Stomach (tissue), 9 donors: ENCODE measurements around the gene PRRT4. TPM values are rescaled to one million over a fixed set of nuclear protein-coding genes. Genes with fewer than 3 reads are reported as not detected.

Experiments used
- DNase-seq, 2 donors: peaks; one replicate each; pipeline versions ENCODE4 v3.0.0 to v3.0.0-alpha.2; 2013 to 2019
- H3K27ac ChIP-seq, 5 donors: fragments of 200-600 bp in 4 of 5; sonication (generic) in 4 of 5; one replicate each; pipeline ENCODE4 v1.5.1; 2013 to 2019; ENCODE audit warnings: mild to moderate bottlenecking in 1 of 5, moderate library complexity in 1 of 5
- H3K27me3 ChIP-seq, 3 donors: fragments of 200-600 bp; sonication (generic); one replicate each; pipeline ENCODE4 v1.5.1; 2017 to 2019; ENCODE audit warnings: mixed run types in 1 of 3
- H3K36me3 ChIP-seq, 4 donors: fragments of 200-600 bp; sonication (generic); 1 replicate in 3 of 4; 2 replicates in 1 of 4; pipeline ENCODE4 v1.5.1; 2016 to 2019
- H3K4me1 ChIP-seq, 4 donors: fragments of 200-600 bp; sonication (generic); one replicate each; pipeline ENCODE4 v1.5.1; 2016 to 2019
- H3K4me3 ChIP-seq, 4 donors: fragments of 200-600 bp; sonication (generic) in 3 of 4; one replicate each; pipeline ENCODE4 v1.5.1; 2016 to 2019; ENCODE audit warnings: mild to moderate bottlenecking in 1 of 4
- H3K9me3 ChIP-seq, 4 donors: fragments of 200-600 bp; sonication (generic); one replicate each; pipeline ENCODE4 v1.5.1; 2016 to 2019
- EP300 ChIP-seq: sonication (generic); formaldehyde crosslinking; IDR thresholded peaks from one replicate; pipeline ENCODE4 v1.6.1; 2017; ENCODE audit warnings: antibody characterized with exemption
- POLR2A ChIP-seq, 4 donors: fragments of 450-650 bp; IDR thresholded peaks; one replicate each; pipeline ENCODE4 v1.6.1; 2016; ENCODE audit warnings: antibody characterized with exemption in 4 of 4, control low read depth in 2 of 4, mild to moderate bottlenecking in 1 of 4, moderate library complexity in 1 of 4
- POLR2AphosphoS5 ChIP-seq, 3 donors: sonication (generic); formaldehyde crosslinking; IDR thresholded peaks; one replicate each; pipeline ENCODE4 v1.6.1; 2016; ENCODE audit warnings: antibody characterized with exemption in 3 of 3
- WGBS, 5 donors: extraction: QIAGEN DNeasy Blood & Tissue Kit in 3 of 5; methylation state at CpG; one replicate each; pipeline versions ENCODE4 v1.1.5 to v1.1.7; 2013 to 2018; 5-methylcytosine and 5-hydroxymethylcytosine counted together
- intact Hi-C: fragments of 100-400 bp; cut with DNase I; formaldehyde crosslinking; loops from one replicate; pipeline ENCODE4 v1.15.1; 2023; ENCODE audit warnings: low total_unique reads
- polyA plus RNA-seq, 3 donors: library from polyadenylated mRNA; stranded (reverse); fragments of 200-250 nt; gene quantifications; one replicate each; pipeline ENCODE4 v1.2.3, GENCODE V29; 2013
- total RNA-seq, 5 donors: library from RNA; depleted of rRNA; stranded (reverse); fragments of >200 nt; gene quantifications; one replicate each; pipeline versions ENCODE4 v1.1.0 to v1.2.3, GENCODE V29; 2014 to 2016
- TF ChIP-seq, protein P1 (sequence below), 7 experiments: fragments of 450-650 bp in 4 of 7; fragments of 200-600 bp in 3 of 7; sonication (generic) in 3 of 7; IDR thresholded peaks; one replicate each; pipeline ENCODE4 v1.5.1; 2016 to 2019; ENCODE audit warnings: antibody characterized with exemption in 7 of 7, control low read depth in 2 of 7, mild to moderate bottlenecking in 1 of 7
- donor health status: healthy with polysubstance abuse.
- donor health status: Bipolar disorder and iron deficiency.
- donor health status: healthy.

Gene PRRT4
- total and polyA plus RNA-seq, 8 donors, result 0.12 to 1.2 TPM; not detected in 6

DNA sequence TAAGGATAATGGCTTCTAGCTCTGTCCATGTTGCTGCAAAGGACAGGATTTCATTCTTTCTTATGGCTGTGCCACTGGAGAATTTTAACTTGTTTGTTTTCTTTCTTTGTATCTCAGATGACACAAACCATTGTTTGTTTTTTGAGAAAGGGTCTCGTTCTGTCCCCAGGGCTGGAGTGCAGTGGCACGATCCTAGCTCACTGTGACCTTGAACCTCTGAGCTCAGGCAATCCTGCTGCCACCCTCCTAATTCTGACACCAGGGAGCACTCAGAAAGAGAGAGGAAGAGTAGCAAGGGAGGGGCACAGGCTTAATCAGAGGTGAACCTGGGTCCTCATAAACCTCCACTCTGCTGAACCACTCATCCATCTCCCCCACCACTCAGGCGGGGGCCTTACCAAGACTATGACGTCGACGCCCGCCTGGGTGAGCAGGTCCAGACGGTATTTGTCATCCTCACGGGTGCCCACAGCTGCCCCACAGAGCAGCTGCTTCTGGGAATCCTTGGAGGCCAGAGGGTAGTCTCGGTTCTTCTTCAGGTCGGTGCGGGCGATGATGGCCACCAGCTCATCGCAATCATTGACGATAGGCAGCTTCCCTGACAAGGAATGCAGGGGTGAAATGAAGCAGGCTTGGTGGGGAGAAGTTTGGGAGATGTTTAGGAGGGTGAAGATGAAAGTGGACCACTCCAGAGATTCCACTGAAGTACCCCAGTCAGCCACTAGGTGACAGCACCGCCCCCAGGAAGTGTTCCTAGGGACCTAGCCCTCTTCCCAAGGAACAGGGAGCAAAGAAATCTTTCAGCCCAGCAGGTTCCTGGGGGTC, 36.7 kb upstream of the PRRT4 start:
- Histone ChIP-seq H3K27me3 (no peaks in the 10 kb centered on the region), H3K4me3 (no peak overlapping the region), H3K9me3 (no peaks in the 10 kb centered on the region), H3K4me1 (peaks cover 0 to 5% (median 3%) of the 10 kb centered on the region in 4 donors), H3K27ac (no peak overlapping the region), H3K36me3 (peaks cover 70 to 100% (median 97%) of the 10 kb centered on the region in 4 donors)
- intact Hi-C loops, result no loop called here
- WGBS, 5 donors, result 69 to 78% (median 75%) methylated on average over 16 of the region's 16 CpGs
- TF ChIP-seq, protein P1, sequence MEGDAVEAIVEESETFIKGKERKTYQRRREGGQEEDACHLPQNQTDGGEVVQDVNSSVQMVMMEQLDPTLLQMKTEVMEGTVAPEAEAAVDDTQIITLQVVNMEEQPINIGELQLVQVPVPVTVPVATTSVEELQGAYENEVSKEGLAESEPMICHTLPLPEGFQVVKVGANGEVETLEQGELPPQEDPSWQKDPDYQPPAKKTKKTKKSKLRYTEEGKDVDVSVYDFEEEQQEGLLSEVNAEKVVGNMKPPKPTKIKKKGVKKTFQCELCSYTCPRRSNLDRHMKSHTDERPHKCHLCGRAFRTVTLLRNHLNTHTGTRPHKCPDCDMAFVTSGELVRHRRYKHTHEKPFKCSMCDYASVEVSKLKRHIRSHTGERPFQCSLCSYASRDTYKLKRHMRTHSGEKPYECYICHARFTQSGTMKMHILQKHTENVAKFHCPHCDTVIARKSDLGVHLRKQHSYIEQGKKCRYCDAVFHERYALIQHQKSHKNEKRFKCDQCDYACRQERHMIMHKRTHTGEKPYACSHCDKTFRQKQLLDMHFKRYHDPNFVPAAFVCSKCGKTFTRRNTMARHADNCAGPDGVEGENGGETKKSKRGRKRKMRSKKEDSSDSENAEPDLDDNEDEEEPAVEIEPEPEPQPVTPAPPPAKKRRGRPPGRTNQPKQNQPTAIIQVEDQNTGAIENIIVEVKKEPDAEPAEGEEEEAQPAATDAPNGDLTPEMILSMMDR (IDR thresholded peaks at IDR 0.05), result peak in 5 of 7 experiments; percentile 70 to 94 (median 92)
- no peak for TF ChIP-seq EP300
- peak; percentile 71 to 78 for DNase-seq

DNA sequence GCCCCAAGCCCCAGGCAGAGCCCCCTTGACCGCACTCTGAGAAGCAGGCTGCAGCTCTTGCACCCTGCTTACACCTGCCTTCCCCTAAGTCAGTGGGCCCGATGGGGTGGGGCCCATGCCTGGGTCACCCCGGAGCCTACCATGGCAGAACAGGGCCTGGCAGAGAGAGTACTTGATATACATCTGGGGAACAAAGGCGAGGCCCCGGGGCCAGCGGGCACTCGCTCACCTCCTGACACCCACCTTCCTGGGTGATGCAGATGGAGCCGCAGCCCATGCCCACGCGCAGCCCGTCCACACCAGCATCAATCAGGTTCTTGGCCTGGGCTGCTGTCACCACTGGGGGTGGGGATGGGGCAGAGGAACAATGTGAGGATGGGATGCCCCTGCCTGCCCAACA, 34.9 kb upstream of the PRRT4 start:
- no peaks in the 10 kb centered on the region for H3K9me3 ChIP-seq
- no peaks in the 10 kb centered on the region for H3K4me1 ChIP-seq
- no peak for TF ChIP-seq POLR2AphosphoS5 (IDR thresholded peaks at IDR 0.05)
- TF ChIP-seq, protein P1 (IDR thresholded peaks at IDR 0.05), result no peak
- no peak for TF ChIP-seq POLR2A (IDR thresholded peaks at IDR 0.05)
- no peak for TF ChIP-seq EP300
- no peak overlapping the region for H3K4me3 ChIP-seq
- no peak overlapping the region for H3K27ac ChIP-seq
- no peak for DNase-seq
- H3K36me3 ChIP-seq, result peaks cover 70 to 100% (median 100%) of the 10 kb centered on the region in 4 donors
- intact Hi-C loops, result no loop called here
- no peaks in the 10 kb centered on the region for H3K27me3 ChIP-seq
- WGBS, 5 donors, result 80 to 98% (median 95%) methylated on average over 1 to 11 of the region's 11 CpGs

DNA sequence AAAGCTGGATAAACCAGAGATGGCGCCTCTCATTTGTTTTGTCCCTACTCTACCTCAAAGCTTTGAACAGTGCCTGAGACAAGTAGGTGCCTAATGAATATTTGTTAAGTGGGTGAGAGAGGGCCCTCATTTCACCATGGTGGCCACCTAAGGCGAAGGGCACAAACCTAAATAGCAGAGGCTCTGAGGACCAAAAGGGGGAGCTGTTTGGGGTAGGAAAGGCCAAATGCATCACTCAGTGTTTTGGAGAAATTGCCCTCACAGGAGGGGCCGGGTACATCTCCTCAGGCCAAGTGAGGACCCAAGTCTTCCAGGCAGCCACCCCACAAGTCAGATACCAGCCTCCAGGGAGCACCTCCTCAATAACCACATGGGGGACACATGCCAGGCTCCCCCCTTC, 34.3 kb upstream of the PRRT4 start:
- no peak overlapping the region for H3K4me3 ChIP-seq
- no peak for DNase-seq
- WGBS, 5 donors, result 88 to 94% (median 91%) methylated on average over 3 of the region's 3 CpGs
- intact Hi-C loops, result no loop called here
- no peaks in the 10 kb centered on the region for H3K27me3 ChIP-seq
- H3K4me1 ChIP-seq, result no peaks in the 10 kb centered on the region
- peaks cover 64 to 95% (median 94%) of the 10 kb centered on the region in 4 donors for H3K36me3 ChIP-seq
- TF ChIP-seq EP300, result no peak
- no peak for TF ChIP-seq POLR2AphosphoS5 (IDR thresholded peaks at IDR 0.05)
- TF ChIP-seq, protein P1 (IDR thresholded peaks at IDR 0.05), result no peak
- no peak for TF ChIP-seq POLR2A (IDR thresholded peaks at IDR 0.05)
- no peaks in the 10 kb centered on the region for H3K9me3 ChIP-seq
- H3K27ac ChIP-seq, result no peak overlapping the region

DNA sequence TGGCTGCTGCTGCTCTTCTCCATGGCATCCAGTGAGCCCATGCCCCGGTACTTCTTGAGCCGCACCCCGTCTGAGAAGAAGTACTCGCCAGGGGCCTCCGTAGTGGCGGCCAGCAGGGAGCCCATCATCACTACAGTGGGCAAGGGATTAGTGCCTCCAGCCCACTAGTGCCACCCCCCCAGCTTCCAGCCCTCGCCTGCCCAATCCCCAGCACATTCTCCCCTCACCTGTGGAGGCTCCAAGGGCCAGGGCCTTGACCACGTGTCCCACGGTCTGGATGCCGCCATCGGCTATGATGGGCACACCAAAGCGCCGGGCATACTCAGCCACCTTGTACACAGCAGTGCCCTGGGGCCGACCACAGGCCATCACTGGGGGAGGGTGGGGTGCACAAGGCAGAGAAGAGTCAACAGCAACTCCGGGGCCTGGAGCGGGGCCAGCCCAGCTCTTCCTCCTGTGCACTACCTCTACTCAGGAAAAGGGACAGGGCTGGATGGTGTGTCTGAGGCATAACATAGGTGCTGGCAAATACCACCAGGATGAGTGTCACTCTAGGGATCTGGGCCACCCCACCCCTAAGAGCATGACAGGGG, 33.5 kb upstream of the PRRT4 start:
- intact Hi-C loops, result no loop called here
- H3K27me3 ChIP-seq, result no peaks in the 10 kb centered on the region
- WGBS, 5 donors, result 77 to 87% (median 85%) methylated on average over 16 of the region's 16 CpGs
- peaks cover 56 to 88% (median 86%) of the 10 kb centered on the region in 4 donors for H3K36me3 ChIP-seq
- H3K27ac ChIP-seq, result no peak overlapping the region
- H3K9me3 ChIP-seq, result no peaks in the 10 kb centered on the region
- H3K4me3 ChIP-seq, result no peak overlapping the region
- no peak for DNase-seq
- TF ChIP-seq POLR2AphosphoS5 (IDR thresholded peaks at IDR 0.05) (no peak), POLR2A (IDR thresholded peaks at IDR 0.05) (no peak), EP300 (no peak)
- TF ChIP-seq, protein P1 (IDR thresholded peaks at IDR 0.05), result no peak
- H3K4me1 ChIP-seq, result no peaks in the 10 kb centered on the region
